GM19463 (cell line): ENCODE data around the gene NXPE4.
"Not testable (repeated sequence)": the region's sequence is repeated elsewhere in the genome, so short reads cannot be mapped to it uniquely, and the experiment has no call there.

Source experiments
- ATAC-seq: cut with Tn5 transposase; IDR thresholded peaks from one replicate; pipeline ENCODE4 v1.9.1; 2021; ENCODE audit warnings: mild to moderate bottlenecking, moderate library complexity; ENCODE audit not compliant: unreplicated experiment

NXPE4 gene

DNA sequence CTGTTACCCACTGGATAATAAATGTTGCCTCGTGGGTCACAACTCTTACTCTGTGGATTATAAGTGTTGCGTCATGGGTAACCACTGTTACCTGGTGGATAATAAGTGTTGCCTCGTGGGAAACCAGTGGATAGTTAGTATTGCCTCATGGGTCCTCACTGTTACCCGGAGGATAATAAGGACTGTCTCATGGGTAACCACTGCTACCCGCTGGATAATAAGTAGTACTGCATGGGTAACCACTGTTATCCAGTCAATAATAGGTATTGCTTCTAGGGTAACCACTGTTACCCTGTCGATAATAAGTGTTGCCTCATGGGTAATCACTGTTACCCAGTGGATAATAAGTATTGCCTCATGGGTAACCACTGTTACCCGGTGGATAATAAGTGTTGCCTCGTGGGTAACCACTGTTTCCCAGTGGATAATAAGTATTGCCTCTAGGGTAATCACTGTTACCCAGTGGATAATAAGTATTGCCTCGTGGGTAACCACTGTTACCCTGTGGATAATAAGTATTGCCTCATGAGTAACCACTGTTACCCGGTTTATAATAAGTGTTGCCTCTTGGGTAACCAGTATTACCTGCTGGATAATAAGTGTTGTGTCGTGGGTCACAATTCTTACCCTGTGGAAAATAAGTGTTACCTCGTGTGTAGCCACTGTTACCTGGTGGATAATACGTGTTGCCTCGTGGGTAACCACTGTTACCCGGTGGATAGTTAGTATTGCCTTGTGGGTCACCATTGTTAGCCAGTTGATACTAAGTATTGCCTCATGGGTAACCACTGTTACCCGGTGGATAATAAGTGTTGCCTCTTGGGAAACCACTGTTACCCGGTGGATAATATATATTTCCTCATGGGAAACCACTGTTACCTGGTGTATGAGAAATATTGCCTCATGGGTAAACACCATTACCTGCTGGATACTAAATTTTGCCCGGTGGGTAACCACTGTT lies 15.7 kb upstream of the NXPE4 start:
- no peak for ATAC-seq

DNA sequence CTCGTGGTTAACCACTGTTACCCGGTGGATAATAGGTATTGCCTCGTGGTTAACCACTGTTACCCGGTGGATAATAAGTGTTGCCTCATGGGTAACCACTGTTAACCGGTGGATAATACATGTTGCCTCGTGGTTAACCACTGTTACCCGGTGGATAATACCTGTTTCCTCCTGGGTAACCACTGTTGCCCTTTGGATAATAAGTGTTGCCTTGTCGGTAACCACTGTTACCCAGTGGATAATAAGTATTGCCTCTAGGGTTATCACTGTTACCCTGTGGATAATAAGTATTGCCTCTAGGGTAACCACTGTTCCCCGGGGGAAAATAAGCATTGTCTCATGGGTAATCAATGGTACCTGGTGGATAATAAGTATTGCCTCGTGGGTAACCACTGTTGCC lies 15.0 kb upstream of the NXPE4 start:
- ATAC-seq: no peak

- no peak for ATAC-seq
Measured at GRCh38 chr11:114609429-114609828, 13.8 kb upstream of the NXPE4 start.

DNA sequence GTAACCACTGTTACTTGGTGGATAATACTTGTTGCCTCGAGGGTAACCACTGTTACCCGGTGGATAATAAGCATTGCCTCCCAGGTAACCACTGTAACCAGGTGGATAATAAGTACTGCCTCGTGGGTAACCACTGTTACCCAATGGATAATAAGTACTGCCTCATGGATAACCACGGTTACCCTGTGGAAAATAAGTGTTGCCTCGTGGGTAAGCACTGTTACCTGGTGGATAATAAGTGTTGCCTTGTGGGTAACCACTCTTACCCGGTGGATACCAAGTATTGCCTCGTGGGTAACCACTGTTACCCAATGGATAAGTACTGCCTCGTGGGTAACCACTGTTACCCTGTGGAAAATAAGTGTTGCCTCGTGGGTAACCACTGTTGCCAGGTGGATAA lies 13.0 kb upstream of the NXPE4 start:
- not testable (repeated sequence) for ATAC-seq

DNA sequence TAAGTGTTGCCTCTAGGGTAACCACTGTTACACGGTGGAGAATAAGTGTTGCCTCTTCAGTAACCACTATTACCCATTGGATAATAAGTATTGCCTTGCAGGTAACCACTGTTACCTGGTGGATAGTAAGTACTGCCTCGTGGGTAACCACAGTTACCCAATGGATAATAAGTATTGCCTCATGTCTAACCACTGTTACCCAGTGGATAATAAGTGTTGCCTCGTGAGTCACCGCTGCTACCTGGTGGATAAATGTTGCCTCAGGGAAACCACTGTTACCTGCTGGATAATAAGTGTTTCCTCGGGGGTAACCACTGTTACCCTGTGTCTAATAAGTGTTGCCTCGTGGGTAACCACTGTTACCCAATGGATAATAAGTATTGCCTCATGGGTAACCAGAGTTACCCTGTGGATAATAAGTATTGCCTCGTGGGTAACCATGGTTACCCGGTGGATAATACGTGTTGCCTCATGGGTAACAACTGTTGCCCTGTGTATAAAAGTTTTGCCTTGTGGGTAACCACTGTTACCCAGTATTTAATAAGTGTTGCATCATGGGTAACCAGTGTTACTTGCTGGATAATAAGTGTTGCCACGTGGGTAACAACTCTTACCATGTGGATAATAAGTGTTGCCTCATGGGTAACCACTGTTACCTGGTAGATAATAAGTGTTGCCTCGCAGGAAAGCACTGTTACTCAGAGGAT lies 12.3 kb upstream of the NXPE4 start:
- ATAC-seq: no peak

DNA sequence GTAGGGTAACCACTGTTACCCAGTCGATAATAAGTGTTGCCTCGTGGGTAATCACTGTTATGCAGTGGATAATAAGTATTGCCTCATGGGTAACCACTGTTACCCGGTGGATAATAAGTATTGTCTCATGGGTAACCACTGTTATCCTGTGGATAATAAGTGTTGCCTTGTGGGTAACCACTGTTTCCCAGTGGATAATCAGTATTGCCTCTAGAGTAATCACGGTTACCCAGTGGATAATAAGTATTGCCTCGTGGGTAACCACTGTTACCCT lies 11.2 kb upstream of the NXPE4 start:
- ATAC-seq: not testable (repeated sequence)

DNA sequence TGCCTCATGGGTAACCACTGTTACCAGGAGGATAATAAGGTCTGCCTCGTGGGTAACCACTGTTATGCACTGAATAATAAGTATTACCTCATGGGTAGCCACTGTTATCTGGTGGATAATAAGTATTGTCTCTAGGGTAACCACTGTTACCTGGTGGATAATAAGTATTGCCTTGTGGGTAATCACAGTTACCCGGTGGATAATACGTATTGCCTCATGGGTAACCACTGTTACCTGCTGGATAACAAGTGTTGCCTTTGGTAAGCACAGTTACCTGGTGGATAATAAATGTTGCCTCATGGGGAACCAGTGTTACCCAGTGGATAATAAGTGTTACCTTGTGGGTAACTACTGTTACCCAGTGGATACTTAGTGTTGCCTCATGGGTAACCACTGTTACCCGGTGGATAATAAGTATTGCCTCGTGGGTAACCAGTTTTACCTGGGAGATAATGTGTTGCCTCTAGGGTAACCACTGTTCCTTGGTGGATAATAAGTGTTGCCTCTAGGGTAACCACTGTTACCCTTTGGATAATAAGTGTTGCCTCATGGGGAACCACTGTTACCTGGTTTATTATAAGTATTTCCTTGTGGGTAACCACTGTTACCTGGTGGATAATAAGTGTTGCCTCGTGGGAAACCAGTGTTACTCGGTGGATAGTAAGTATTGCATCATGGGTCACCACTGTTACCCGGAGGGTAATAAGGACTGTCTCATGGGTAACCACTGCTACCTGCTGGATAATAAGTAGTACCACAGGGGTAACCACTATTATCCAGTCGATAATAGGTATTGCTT lies 10.6 kb upstream of the NXPE4 start:
- no peak for ATAC-seq

- no peak for ATAC-seq
Measured at GRCh38 chr11:114605370-114605769, 9.8 kb upstream of the NXPE4 start.

- ATAC-seq: no peak
Measured at GRCh38 chr11:114604886-114605285, 9.3 kb upstream of the NXPE4 start.

DNA sequence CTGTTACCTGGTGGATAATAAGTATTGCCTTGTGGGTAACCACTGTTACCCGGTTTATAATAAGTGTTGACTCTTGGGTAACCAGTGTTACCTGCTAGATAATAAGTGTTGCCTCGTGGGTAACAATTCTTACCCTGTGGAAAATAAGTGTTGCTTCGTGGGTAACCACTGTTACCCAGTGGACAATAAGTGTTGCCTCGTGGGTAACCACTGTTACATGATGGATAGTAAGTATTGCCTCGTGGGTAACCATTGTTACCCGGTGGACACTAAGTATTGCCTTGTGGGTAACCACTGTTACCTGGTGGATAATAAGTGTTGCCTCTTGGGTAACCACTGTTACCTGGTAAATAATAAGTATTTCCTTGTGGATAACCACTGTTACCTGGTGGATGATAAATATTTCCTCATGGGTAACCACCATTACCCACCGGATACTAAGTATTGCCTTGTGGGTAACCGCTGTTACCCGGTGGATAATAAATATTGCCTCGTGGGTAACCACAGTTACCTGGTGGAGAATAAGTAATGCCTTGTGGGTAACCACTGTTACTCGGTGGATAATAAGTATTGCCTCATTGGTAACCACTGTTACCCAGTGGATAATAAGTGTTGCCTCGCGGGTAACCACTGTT lies 8.7 kb upstream of the NXPE4 start:
- no peak for ATAC-seq

- not testable (repeated sequence) for ATAC-seq
Measured at GRCh38 chr11:114603151-114603550, 7.6 kb upstream of the NXPE4 start.

- ATAC-seq: no peak
Measured at GRCh38 chr11:114598461-114598860, 2.9 kb upstream of the NXPE4 start.

DNA sequence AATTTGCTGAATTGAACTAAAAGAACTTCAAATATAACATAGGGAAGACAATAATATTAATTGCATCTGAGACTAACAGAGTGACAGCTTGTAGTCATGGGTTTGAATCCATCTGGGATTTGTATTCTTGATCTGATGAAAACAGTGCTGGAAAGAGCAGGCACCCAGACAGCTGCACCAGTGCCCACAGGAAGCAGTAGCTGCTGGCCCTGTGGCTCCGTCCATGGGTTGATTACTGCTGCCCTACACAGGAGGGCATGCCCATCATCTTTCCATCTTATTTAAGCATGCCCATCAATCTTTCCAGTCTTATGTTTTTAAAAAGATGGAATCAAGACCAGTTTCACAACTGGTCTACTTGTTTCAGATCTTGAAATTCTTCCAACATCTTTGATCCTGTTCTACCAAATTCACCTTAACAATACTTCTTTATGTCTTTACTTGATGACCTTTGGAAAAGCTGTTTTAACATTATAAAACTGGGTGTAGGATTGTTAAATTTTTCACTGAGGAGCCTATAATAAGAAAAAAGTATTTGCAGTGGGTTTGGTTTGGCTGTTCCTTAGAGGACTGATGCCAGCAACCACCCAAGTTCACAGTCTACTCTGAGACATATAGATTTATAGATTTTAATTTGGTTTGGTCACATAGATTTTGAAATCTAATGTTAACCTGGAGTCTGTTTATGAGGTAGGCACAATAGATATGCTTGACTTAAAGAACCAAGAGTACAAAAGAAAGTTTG lies 761 bp upstream of the NXPE4 start:
- no peak for ATAC-seq

- ATAC-seq: no peak
Measured at GRCh38 chr11:114594703-114595102, 883 bp downstream of the NXPE4 start.

GRCh38 chr11:114587398-114587953 lies 8.1 kb downstream of the NXPE4 start:
- ATAC-seq: no peak

GRCh38 chr11:114586797-114587196 lies 8.8 kb downstream of the NXPE4 start:
- no peak for ATAC-seq

DNA sequence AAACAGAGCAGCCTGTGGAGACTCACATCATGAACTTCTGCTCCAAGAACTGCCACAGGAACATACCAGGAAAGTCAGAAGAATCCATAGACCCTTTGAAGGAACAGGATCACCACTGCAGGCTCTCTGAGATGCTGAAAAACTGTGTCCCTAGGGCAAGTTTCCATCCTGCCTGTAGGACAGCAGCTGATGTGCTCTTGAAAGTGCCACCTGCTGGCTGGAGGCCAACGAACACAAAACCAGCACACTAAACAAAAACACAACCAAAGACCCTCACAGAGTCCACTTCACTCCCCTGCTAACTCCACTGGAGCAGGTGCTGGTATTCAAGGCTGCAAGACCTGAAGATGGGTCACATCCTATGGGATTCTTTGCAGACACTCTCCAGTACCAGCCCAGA lies 23.9 kb downstream of the NXPE4 start:
- ATAC-seq: no peak

DNA sequence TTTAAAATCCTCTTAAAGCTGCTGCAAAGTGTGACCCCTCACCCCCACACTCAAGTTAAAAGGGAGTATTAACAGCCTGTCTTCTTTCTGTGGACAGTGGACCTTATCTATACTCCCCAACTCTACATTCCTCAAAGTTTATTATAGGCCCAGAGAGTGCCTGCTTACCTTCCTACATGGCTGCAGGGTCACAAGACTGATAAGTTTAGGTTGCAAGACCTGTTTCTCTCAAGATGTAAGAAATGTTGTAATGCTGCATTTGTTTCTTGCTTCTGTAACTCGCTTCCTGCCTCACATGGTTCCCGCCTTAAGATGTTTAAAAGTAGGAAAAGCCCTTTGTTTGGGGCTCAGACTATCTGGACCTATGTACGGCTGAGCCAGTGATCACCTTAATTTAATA lies 25.8 kb downstream of the NXPE4 start:
- no peak for ATAC-seq

- ATAC-seq: no peak
Measured at GRCh38 chr11:114566276-114566675, 29.3 kb downstream of the NXPE4 start.

- no peak for ATAC-seq
Measured at GRCh38 chr11:114564831-114565230, 30.8 kb downstream of the NXPE4 start.
